Stimulated activated CD8-positive, alpha-beta memory T cell treated with anti-CD3 and anti-CD28 coated beads, Interleukin-7, amount 100 ng/mL, for 48 hours (primary cell): ENCODE measurements around the gene TUBB2A.
"Not testable (repeated sequence)": the region's sequence is repeated elsewhere in the genome, so short reads cannot be mapped to it uniquely, and the experiment has no call there.

Experiments
- DNase-seq, 2 donors: peaks; one replicate each; pipeline ENCODE4 v3.0.0-alpha.2; 2020; ENCODE audit warnings: low read depth in 1 of 2; ENCODE audit errors: extremely low read depth in 1 of 2

TUBB2A gene

DNA sequence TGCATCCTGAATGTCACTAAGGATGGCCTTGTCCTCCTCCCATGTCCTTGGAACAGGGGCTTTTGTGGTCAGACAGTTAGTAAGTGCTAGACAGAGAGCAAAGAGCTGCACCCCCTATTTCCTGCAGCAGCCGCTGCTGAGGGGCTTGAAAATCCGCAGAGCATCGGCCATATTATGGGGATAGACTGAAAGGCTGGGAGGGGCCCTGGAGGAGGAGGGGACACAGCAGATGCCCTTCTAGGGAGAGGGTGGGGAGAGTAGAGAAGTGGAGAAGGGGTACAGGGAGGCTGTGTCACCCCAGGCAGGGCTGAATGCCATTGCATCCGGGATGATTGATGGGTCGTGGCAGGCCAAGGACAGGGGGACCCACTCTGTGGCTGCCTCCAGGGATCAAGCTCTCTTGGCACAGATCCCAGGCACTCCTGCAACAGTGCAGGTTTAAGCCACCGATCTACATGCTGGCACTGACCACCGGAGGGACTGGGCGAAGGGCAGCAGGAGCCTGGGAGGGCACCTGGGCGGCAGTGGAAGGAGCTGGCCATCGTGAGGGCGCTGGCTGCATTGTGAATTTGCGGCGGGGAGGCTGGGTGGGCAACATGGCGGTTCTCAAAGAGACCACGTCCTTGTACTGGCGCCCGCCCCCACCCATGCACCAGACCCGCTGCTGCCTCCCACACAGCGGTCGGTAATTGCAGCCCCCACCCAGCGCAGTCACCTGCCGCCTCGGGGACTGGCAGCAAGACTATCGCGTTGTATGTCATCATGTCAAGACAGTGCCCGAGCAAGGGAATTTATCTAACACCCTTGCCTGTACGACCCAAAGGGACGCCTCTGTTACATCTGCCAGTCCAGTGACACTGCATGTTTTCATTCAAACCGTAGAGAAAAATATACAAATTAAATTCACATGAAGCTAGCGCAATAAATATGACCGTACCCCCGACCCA lies 887 bp downstream of the TUBB2A start:
- DNase-seq: not testable (repeated sequence)

DNA sequence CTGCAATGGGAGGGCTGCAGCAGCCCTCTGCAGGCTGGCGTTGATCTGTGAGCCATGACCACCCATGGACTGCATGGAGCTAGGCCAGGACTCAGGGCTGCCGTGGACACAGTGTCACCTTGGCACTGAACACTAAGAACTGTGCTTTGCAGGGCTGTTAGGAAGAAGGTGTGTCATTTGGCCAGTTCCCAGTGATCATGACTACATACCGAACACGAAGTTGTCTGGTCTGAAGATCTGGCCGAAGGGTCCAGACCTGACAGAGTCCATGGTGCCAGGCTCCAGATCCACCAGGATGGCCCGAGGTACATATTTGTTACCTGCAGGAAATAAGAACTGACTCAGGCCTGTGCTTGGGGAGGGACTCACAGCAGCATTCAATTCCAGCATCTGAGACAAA lies 1.9 kb downstream of the TUBB2A start:
- not testable (repeated sequence) for DNase-seq

DNA sequence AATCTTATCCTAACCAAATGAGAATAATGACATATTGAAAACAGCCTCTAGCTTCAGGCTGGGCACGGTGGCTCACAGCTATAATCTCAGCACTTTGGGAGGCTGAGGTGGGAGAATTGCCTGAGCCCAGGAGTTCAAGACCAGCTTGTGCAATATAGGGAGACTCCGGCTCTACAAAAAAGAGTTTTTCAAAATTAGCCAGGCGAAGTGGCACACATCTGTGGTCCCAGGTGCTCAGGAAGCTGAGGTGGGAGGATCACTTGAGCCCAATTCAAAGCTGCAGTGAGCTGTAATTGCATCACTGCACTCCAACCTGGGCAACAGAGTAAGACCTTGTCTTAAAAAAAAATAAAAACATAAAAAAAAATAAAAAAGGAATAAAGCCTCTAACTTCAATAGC lies 4.7 kb downstream of the TUBB2A start:
- no peak for DNase-seq

DNA sequence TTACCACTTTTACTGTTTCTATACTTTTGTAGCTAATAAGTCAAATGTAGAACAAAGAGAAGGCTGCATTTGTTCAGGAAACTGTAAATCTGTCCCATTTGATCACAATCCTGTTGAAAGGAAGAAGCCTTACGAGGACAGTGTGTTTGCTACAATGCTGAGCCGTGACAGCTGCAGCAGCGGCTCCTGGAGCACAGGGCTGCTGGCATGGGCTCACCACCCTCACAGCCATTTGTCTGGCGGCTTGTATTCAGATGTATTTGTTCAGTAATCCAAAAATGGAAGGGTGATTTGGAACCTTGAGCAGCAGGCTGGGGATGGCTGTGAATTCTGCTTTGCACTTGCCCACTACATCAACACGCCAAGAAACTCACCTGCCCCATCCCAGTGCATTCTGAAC lies 5.7 kb downstream of the TUBB2A start:
- no peak for DNase-seq

DNA sequence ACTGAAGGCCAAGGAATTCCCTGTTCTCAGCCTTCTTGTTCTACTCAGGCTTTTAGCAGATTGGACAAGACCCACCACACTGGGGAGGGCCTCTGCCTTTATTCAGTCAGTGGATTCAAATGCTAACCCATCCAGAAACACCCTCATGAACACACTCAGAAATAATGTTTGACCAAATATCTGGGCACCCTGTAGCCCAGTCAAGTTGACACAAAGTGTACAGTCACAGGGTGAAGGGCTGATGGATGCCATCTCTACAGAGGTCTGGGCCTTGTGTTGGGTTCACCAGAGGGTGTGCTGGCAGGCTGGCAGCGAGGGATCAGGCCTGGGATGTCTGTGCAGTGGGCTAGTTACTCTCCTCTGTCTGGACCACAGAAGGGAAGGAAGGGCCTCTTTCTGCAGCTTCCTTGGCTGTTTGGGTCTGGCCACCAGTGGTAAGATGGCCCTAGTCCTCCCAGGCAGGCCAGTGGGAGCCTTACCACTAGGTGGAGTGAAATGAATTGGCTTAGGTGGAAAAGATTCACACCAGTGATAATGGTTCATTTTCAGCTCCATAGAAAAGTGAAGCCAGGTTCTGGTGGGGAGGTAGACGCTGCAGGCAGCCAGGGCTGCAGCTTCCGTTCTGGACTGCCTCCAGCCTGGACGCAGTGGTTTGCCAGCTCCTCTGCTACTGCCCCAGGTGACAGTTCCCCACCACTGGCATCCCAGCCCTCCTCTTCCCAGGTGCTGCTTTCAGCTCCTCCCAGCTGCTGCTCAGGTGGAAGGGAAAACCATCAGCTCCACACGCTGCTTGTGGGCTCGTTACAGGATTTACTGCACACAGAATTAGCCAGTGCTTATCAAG lies 9.2 kb downstream of the TUBB2A start:
- no peak for DNase-seq

DNA sequence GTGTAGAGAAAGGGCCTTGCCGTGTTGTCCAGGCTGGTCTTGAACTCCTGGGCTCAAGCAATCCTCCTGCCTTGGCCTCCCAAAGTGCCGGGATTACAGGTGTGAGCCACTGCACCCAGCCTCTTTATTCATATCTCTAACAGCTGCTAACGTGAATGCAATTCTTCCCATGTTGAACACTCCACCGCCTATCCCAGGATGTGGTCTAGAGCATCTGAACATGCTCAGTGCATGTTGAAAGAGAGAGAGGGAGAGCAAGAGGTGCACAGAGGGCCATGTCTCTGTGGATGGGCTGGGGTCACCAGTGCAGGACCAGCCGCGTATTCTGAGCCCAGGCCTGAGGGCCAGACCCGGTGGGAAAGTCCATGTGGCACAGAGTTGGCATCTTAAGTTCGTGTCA lies 12.8 kb downstream of the TUBB2A start:
- DNase-seq: no peak

DNA sequence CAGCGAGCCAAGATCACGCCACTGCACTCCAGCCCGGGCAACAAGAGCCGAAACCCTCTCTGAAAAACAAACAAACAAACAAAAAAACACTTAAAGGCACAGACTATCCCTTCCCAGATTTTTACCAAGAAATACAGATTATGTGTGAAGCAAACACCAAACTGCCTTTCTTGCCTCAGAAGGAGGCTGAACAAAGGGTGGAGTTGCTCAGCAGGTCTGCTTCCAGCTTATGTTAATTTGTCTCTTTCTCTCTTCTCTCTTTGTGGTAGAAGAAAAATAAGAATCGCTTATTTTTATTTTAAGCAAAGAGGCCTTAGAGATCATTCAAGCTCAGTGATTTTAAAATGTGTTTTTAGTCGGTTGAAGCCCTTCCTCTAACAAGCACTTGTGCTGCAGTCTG lies 14.2 kb downstream of the TUBB2A start:
- no peak for DNase-seq

DNA sequence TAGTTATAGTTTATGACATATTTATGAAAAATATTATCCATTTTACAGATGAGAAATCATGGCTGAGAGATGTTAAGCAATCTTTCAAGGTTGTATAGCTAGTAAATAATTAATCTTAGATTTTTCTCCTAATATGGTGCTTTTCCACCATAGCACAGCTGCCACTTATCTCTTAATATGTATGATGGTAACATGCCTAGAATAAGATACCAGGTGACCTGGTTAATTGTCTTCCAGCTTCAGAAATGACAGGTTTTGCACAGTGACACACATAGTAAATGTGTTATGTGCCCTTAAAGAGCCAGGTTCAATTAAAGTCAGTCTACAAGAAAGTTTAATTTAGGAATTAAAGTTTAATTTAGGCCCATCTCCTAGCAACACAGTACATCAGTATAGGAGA lies 14.8 kb downstream of the TUBB2A start:
- no peak for DNase-seq

DNA sequence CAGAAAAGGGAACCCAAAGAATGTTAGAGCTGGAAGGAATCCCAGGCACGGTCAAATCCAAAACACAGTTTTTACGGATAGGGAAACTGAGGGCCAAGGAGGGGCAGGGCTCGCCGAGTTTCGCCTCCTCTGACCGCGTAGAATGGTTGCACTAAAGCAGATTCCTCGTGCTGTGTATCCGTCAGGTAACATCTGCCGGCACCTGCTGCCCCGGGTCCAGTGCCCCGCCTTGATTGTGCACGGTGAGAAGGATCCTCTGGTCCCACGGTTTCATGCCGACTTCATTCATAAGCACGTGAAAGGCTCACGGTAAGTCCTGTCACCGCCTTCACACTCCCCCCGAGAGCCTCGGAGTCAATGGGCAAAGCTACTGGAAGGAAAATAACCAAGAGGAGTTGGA lies 17.1 kb downstream of the TUBB2A start:
- no peak for DNase-seq

DNA sequence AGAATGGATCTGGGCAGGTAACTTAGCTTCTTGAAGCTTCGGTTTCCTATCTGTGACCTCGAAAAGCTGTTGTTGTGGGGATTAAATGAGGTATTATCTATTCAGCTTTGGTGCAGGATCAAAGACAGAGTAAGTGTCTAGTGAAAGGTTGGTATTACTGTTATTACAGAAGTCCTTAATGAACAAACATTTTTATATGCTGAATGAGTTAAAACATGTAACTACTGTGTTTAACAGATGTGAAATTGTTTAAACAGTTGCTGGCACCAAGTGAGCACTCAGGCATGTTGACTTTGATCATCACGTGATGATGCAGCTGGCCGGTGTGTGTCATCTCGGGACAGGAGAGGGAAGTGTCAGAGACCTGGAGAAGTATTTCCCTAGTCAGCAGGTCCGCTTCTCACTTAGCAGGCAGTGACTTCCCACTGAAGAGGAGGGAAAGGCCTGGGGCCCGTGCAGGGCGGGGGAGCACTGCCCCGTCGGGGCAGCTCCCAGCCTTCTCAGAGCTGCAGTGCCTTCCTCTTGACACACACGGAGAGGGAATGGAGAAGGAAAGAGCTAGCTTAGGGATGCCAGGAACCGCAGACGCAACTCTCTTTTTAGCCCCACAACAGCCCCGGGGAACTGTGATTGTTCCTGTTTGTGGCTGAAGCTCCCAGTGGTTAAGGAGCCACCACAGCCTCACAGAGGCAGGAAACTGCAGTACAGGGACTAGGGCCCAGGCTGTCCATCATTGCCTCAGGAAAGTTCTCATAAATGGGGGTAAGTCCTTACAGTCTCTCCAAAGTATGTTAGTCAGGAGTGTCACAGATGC lies 18.0 kb downstream of the TUBB2A start:
- DNase-seq: no peak

DNA sequence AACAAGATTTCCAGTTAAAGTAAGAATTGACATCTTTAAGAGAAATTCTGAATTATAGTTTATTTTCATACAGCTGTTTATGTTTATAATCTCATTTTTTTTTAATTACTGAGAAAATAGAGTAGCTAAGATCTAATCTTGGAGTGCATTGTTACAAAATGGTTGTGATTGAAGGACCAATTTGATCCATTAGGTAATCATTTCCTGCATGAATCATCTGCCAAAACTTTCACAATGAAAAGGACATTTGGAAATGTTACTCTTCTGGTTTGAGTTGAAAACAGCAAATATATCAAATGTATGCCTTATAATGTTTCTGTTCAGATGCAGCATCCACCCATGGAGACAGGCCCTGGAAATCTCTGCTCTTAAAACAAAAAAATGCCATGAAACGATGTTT lies 19.0 kb downstream of the TUBB2A start:
- DNase-seq: no peak

DNA sequence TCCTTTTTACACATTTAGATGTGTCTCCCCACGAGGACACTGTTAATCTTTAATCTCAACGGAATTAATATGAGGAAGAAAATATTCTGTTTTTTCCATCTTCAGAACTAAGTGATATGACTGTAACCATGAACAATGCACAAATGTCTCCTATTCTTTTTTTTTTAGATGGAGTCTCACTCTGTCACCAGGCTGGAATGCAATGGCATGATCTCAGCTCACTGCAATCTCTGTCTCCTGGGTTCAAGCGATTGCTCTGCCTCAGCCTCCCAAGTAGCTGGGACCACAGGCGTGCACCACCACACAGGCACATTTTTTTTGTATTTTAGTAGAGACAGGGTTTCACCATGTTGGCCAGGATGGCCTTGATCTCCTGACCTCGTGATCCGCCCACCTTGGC lies 19.5 kb downstream of the TUBB2A start:
- DNase-seq: not testable (repeated sequence)

DNA sequence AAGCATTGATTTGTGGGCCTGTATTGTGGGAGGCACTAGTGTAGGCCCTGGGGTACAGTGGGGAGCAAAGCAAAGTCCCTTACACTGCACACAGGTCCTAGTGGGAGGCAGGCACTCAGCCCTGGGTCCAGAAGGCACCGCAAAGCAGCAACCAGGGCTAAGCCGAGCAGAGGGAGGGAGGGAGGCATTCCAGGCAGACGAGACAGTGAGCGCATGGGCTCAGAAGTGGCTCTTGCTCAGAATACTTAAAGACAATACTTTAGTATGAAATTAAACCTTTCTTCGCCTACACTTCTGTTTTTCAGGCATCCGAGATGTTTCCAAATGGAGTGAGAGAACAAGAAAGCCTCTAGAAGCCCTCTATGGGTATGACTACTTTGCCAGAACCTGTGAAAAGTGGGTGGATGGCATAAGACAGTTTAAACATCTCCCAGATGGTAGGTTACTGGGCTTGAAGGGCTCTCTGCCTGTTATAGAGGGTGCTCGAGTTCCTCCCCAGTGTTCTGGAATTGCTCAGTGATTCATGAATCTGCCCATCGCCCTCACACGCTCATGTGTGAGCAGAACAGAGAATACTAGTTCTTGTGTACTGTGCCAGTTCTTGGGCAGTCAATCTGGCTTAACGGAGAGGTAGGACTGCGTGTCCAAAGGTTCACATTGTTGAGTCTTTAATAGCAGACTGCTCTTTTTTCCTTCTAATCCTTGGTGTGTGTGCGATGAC lies 20.1 kb downstream of the TUBB2A start:
- DNase-seq: no peak

DNA sequence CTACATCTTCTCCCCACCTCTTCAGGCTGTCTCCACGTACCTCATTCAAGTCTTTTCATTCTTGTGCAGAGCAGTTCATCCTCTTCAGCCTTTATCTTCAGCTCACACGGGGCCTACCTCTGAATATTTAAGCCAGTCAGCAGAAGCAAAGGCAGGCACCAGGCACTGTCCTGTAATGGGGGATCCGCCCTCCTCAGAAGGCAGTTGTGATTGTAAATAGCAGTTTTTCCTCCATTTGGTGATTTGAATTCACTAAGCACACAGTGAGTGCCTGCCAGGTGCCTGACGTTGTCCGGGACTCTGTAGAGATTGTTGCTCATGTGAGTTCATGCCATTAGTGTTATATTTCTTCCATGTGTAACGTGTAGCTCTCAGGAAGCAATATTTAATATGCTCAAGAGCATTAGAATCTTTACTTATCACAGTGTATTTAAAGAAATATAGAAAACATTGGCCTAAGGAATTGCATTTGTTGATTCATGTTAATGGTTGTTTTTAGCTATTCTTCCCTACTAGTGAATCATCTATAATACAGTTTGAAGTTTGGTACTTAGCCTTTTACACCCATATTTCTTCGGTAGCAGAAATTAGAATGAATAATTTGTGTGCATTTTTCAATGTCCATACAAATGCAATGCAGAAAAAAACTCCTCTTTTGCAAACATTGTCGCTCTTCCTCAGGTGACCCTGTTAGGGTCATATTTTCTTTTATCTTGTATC lies 20.9 kb downstream of the TUBB2A start:
- no peak for DNase-seq

DNA sequence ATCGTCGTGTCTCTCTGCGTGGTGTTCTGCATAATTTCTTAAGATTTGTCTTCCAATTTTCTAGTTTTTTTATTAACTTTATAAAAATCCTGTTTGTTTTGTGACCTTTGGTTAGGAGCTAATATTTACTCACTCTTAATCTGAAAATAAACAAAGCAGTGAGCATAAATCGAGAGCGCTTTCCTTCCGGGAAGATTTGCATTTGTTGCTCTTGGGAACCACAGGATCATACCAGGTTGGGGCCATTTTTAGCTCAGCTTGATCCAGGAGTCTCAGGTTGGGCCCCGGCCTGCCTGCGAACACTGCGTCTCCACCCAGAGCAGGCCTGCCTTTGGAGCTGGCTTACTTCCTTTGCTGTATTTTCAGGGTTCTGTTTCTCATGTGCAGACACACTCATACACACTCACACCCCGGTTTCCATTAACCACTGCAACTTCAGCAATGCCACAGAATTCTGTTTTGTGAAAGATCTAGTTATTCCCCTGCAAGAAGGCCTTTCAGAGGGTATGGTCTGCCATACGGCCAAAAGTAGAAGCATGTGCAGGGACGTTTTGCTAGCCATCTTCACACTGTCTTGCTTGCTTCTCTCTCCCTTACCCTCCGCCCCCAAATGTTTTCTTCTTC lies 21.6 kb downstream of the TUBB2A start:
- DNase-seq: no peak

DNA sequence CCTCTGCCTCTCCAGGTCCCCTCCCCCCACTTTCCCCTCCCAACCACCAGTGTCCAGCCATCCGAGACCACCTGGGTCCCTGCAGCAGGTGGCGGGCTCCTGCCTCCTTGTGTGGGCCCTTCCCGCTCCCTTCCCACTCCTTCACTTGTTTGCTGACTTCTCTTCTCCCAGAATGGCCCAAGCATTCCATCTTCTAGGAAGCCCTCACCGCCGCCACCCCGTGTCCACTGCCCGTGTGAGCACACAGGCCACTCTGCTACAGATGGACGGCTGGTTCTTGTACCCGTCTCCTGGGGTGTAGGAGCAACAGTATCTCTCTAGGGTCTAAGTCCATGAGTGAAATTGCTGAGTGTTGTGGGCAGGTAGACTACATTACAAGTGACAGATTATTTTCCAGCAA lies 23.8 kb downstream of the TUBB2A start:
- DNase-seq: no peak

DNA sequence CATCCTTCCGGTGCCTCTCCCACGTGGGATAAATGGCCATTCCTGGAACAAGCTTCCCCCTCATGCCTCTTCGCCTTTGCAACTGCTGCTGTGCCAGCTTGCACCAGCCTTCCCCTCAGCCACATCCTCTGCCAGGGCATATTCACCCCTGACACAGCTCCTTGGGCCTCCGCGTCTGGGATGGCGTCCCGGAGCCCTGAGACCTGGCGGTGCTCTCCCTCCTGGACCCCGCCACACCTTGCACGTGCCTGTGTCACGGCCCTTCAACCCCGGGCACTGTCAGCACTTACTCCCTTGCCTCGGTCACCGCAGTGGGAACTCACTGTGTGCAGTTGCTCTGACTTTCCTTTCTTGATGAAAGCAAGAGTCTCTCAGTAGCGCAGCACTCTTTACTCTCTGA lies 25.6 kb downstream of the TUBB2A start:
- DNase-seq: no peak

DNA sequence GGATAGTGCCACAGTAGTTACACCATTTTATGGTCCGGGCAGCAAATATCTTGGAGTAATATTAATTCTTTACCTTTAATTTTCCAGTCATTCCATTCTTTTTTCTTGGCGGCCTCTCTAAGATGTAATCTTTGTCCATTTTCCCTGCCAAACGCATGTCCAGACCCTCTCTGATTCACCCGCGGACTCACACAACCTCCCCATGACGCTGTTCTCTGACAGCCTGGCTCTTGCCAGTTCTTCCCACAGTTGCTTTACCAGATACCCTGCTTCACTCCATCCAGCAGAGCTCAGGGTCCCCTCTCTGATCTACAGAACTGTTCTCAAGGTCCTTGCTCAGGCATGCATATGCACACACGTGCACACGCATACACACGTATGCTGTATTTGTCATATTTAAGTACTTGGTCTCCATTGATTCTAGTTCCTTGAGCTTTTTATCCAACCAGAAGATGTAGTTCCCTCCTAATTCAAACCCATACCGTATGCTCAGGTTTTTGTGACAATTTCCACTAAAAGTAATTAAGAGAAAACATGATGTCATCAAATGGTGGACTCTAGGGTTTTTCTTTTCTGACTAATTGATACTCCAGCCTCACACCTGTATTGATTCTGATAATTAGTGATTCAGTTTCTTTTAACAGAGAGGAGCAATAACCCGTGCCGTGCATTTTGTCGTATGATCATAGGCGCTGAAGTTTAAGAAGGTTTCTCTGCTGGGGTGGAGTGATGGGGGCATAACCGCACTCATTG lies 28.8 kb downstream of the TUBB2A start:
- no peak for DNase-seq

DNA sequence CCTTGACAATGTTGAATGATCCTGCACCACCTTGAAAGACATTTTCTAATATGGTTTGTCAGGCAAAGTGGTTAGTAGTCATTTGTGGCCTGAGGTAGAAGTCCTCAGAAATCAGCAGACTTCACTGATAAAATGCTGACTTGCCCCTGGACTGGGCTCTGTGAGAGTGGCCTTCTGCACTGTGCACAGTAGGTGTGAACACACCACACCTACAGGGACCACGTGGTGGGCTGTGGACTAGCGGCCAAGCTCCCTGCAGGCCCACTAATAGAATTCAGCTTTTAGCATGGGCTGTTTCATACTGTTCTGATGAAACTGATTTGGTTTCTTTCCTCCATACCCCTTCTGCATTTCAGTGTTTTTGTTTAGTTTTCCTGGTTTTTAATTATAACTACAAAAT lies 31.5 kb downstream of the TUBB2A start:
- no peak for DNase-seq
